Muscle layer of colon (tissue), 2 donors: ENCODE data around the gene BMP7.

Experiments
- H3K27ac ChIP-seq: one replicate; pipeline ENCODE4 v1.7.0; 2013; ENCODE audit warnings: low read depth, mild to moderate bottlenecking, low read length, moderate library complexity
- H3K27me3 ChIP-seq, 2 donors: one replicate each; pipeline ENCODE4 v1.7.0; 2013; ENCODE audit warnings: low read length in 2 of 2, mild to moderate bottlenecking in 2 of 2; ENCODE audit not compliant: insufficient read depth in 2 of 2, control insufficient read depth in 1 of 2
- H3K36me3 ChIP-seq: one replicate; pipeline ENCODE4 v1.7.0; 2013; ENCODE audit warnings: mild to moderate bottlenecking, low read length; ENCODE audit not compliant: insufficient read depth
- H3K4me1 ChIP-seq: one replicate; pipeline ENCODE4 v1.7.0; 2013; ENCODE audit warnings: mild to moderate bottlenecking, low read length; ENCODE audit not compliant: insufficient read depth
- H3K4me3 ChIP-seq, 2 donors: one replicate each; pipeline ENCODE4 v1.7.0; 2013; ENCODE audit warnings: low read length in 2 of 2, low read depth in 1 of 2, mild to moderate bottlenecking in 1 of 2, moderate library complexity in 1 of 2
- H3K9ac ChIP-seq: one replicate; pipeline ENCODE4 v1.7.0; 2013; ENCODE audit warnings: low read length
- H3K9me3 ChIP-seq: one replicate; pipeline ENCODE4 v1.7.0; 2013; ENCODE audit warnings: mild to moderate bottlenecking, low read length
- donor health status: abdominal sarcoma.
- donor health status: Adenocarcinoma of cecum.

BMP7 gene

GRCh38 chr20:57146155-57146554 is 120.3 kb downstream of the BMP7 start:
- no peaks in the 10 kb centered on the region for H3K27me3 ChIP-seq
- peaks cover 5% of the 10 kb centered on the region for H3K4me1 ChIP-seq
- H3K4me3 ChIP-seq, result no peak overlapping the region
- no peaks in the 10 kb centered on the region for H3K9me3 ChIP-seq
- no peak overlapping the region for H3K9ac ChIP-seq
- H3K36me3 ChIP-seq, result no peaks in the 10 kb centered on the region
- no peak overlapping the region for H3K27ac ChIP-seq

- Histone ChIP-seq H3K27me3 (no peaks in the 10 kb centered on the region), H3K27ac (no peak overlapping the region), H3K4me1 (peaks cover 5% of the 10 kb centered on the region), H3K36me3 (no peaks in the 10 kb centered on the region), H3K9ac (no peak overlapping the region), H3K4me3 (no peak overlapping the region), H3K9me3 (no peaks in the 10 kb centered on the region)
These were observed 121.3 kb downstream of the BMP7 start for GRCh38 chr20:57145089-57145631.

- H3K4me3 ChIP-seq, result no peak overlapping the region
- no peaks in the 10 kb centered on the region for H3K27me3 ChIP-seq
- H3K27ac ChIP-seq, result no peak overlapping the region
- H3K9me3 ChIP-seq, result no peaks in the 10 kb centered on the region
- H3K36me3 ChIP-seq, result no peaks in the 10 kb centered on the region
- H3K4me1 ChIP-seq, result peaks cover 5% of the 10 kb centered on the region
- H3K9ac ChIP-seq, result no peak overlapping the region
These were observed 123.3 kb downstream of the BMP7 start for GRCh38 chr20:57143173-57143572.

GRCh38 chr20:57142667-57143066 is 123.8 kb downstream of the BMP7 start:
- H3K27ac ChIP-seq, result no peak overlapping the region
- no peaks in the 10 kb centered on the region for H3K27me3 ChIP-seq
- peaks cover under 1% of the 10 kb centered on the region for H3K4me1 ChIP-seq
- no peaks in the 10 kb centered on the region for H3K9me3 ChIP-seq
- H3K36me3 ChIP-seq, result no peaks in the 10 kb centered on the region
- no peak overlapping the region for H3K4me3 ChIP-seq
- H3K9ac ChIP-seq, result no peak overlapping the region

- Histone ChIP-seq H3K9ac (no peak overlapping the region), H3K27ac (no peak overlapping the region), H3K4me1 (no peaks in the 10 kb centered on the region), H3K9me3 (no peaks in the 10 kb centered on the region), H3K36me3 (no peaks in the 10 kb centered on the region), H3K4me3 (no peak overlapping the region), H3K27me3 (no peaks in the 10 kb centered on the region)
These were observed 124.9 kb downstream of the BMP7 start for GRCh38 chr20:57141492-57141891.

GRCh38 chr20:57140416-57140965 is 126.0 kb downstream of the BMP7 start:
- no peak overlapping the region for H3K4me3 ChIP-seq
- no peak overlapping the region for H3K27ac ChIP-seq
- H3K27me3 ChIP-seq, result no peaks in the 10 kb centered on the region
- H3K4me1 ChIP-seq, result no peaks in the 10 kb centered on the region
- H3K9me3 ChIP-seq, result no peaks in the 10 kb centered on the region
- no peaks in the 10 kb centered on the region for H3K36me3 ChIP-seq
- no peak overlapping the region for H3K9ac ChIP-seq

GRCh38 chr20:57139342-57140093 is 126.9 kb downstream of the BMP7 start:
- Histone ChIP-seq H3K27me3 (no peaks in the 10 kb centered on the region), H3K9ac (no peak overlapping the region), H3K27ac (no peak overlapping the region), H3K4me1 (no peaks in the 10 kb centered on the region), H3K36me3 (no peaks in the 10 kb centered on the region), H3K9me3 (no peaks in the 10 kb centered on the region), H3K4me3 (no peak overlapping the region)

- Histone ChIP-seq H3K9ac (no peak overlapping the region), H3K27me3 (no peaks in the 10 kb centered on the region), H3K9me3 (no peaks in the 10 kb centered on the region), H3K36me3 (no peaks in the 10 kb centered on the region), H3K27ac (no peak overlapping the region), H3K4me1 (no peaks in the 10 kb centered on the region), H3K4me3 (no peak overlapping the region)
These were observed 128.0 kb downstream of the BMP7 start for GRCh38 chr20:57138198-57138995.

- Histone ChIP-seq H3K27ac (no peak overlapping the region), H3K36me3 (no peaks in the 10 kb centered on the region), H3K27me3 (no peaks in the 10 kb centered on the region)
These were observed 128.8 kb downstream of the BMP7 start for GRCh38 chr20:57137676-57138075.

GRCh38 chr20:57136734-57137133 is 129.7 kb downstream of the BMP7 start:
- no peak overlapping the region for H3K4me3 ChIP-seq
- H3K4me1 ChIP-seq, result no peaks in the 10 kb centered on the region
- H3K27me3 ChIP-seq, result no peaks in the 10 kb centered on the region
- no peaks in the 10 kb centered on the region for H3K36me3 ChIP-seq
- H3K9ac ChIP-seq, result no peak overlapping the region
- no peaks in the 10 kb centered on the region for H3K9me3 ChIP-seq
- H3K27ac ChIP-seq, result no peak overlapping the region

More at GRCh38 chr20:57137676-57138075, 128.8 kb downstream of the BMP7 start:
- Histone ChIP-seq H3K4me3 (no peak overlapping the region), H3K9ac (no peak overlapping the region), H3K9me3 (no peaks in the 10 kb centered on the region), H3K4me1 (no peaks in the 10 kb centered on the region)

- H3K36me3 ChIP-seq, result no peaks in the 10 kb centered on the region
- no peaks in the 10 kb centered on the region for H3K27me3 ChIP-seq
- H3K9ac ChIP-seq, result no peak overlapping the region
- H3K9me3 ChIP-seq, result no peaks in the 10 kb centered on the region
- no peak overlapping the region for H3K4me3 ChIP-seq
- H3K4me1 ChIP-seq, result no peaks in the 10 kb centered on the region
- H3K27ac ChIP-seq, result no peak overlapping the region
These were observed 130.6 kb downstream of the BMP7 start for GRCh38 chr20:57135875-57136274.
